ENCODE results near the gene CCDC142.
A peak's percentile ranks its signal among the peaks of the same experiment; 100 is the strongest.

Gene CCDC142
- total RNA-seq, result 10.9 to 19.0 (median 16.2) reads per million in 4 donors

DNA sequence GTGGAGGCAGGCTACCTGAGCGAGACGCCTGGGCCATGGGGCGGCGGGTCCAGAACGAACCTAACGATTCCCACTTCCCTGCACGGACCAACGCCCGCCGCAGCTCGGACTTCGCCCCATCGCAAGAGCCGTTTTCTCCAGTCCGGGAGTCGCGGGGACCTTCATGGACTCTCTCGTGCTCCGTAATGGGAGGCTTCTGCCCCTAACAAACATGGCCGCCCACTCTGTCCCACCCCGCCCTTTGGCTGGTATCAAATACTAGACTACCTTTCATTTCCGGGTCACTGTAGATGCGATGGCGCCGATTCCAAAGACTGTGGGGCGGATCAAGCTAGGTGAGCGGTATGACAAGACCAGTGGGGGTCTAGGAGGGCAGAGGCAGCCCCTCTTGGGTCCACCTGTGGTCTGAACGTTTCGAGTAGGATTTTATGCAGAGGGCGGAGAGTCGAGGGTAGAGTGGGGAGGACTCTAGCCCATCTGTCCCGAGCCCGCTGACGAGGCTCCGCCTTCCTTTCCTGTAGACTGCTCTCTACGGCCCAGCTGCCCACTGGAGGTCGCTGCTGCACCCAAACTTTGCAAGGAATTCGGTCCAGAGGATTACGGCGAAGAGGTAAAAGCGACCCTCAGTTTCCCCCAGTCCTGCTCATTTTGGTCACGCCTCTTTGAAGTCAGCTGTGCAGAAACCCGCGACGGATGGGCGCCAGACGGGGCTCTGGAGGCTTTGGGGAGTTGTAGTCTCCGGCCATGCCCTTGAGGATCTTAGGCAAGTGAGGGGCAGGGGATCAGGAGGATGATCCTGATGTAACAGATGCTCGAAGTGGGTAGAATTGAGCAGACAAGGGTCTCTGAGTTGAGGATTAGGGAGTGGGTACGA is at the start of gene CCDC142, which contains the start of gene TTC31:
Gene CCDC142 (minus strand): TSS at position 198 of the 874 bp plus-strand sequence. CDS start 161 bp downstream, at position 37.
Gene TTC31 (plus strand): TSS at position 281 of the 874 bp plus-strand sequence. CDS start 15 bp downstream, at position 296.
- DNase-seq, result peak; percentile 84 to 95 (median 90)

DNA sequence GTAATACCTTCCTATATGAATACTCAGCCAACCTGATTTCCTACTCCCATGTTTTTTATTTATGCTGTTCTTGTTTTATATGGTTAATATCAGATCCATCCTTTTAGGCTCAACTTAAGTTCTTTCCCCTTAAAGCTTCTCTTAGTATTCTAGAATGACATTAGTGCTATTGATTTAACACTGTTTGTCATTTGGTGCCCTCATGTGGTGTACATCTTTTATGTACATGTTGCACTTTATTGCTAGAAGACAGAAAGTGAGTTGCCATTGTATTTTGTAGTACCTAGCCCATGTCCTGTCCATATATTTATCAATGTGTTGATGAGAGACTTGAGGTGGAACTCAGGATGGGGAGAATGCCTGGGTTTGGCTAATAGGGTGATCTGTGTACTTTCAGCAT is 49.4 kb upstream of the CCDC142 start:
- DNase-seq, result peak in 1 of 5 donors; percentile 67

DNA sequence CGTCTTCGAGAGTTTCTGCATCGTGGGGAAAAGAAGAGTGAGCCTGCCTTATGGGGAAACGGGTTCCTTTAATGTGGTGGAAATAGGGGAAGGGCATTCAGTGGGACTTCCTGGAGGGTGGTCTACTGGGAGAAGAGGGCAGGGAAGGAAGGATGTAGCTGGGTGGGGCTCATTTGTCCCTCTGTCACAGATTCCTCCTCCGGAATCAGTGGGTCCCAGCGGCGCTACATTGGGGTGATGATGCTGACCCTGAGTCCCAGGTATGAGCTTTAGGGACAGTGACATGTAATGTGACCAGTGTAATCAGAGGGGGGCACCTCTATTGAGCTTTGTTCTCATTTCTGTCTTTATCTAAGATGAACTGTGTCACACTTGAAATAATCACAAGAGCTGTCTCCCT is 48.9 kb upstream of the CCDC142 start:
- DNase-seq, result no peak

- peak in 3 of 5 donors; percentile 24 to 69 (median 35) for DNase-seq
Observed at GRCh38 chr2:74530239-74531187, 47.7 kb upstream of the CCDC142 start.

GRCh38 chr2:74529357-74530238 is 46.8 kb upstream of the CCDC142 start, which contains the start of the genes AUP1 and HTRA2:
Gene AUP1 (minus strand): TSS chr2:74529706. CDS start chr2:74529629, 77 bp downstream.
Gene HTRA2 (plus strand): TSS chr2:74529933. CDS start chr2:74530007, 74 bp downstream.
- peak; percentile 72 to 96 (median 78) for DNase-seq

GRCh38 chr2:74528600-74529356 is 46.0 kb upstream of the CCDC142 start:
- no peak for DNase-seq

DNA sequence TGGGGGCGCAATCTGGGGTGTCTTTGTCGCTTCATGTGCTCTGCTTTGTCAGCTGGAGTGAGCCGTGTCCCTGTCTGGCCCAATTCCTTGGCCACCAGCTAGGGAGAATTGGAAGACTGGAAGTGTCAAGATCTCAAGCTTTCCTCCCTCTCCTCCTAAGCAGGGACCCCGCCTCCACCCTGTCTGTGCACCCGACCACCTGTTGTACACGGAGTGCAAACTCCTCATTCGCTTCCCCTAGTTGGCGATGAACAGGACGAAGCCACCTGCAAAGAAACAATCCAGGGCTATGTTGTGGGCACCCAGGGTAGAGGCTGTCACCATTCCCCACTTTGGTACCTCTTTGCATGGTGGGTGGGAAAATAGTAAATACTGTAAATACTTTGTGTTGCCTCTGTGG is 44.9 kb upstream of the CCDC142 start:
- no peak for DNase-seq

DNA sequence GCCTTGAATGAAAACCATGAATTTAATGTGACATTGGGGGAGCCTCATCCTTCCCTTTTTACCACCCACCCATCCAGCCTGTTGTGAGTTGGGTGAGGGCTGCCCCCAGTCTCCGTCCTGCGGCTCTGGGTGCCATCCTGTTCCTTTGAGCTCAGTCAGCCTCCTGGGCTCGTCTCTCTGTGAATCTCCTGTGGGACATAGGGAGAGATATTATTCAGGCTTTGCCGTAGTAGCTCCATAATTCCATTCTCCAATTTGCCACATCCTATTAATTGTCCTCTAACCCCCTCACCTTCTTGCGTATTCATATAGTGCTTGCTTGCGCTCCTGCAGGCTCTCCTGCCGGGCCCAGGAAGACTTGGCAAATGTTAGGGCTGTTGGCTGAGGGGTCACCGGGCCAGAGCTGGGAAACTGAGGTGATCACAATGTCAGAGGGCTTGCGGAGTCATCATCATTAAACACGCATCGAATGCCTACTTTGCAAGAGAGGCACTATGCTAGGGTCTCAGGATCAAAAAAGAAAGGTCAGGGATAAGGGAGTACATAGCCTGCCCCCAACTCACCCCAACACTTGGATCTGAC is 43.9 kb upstream of the CCDC142 start:
- no peak for DNase-seq

GRCh38 chr2:74525717-74526648 is 43.2 kb upstream of the CCDC142 start, which contains the start of gene DQX1:
Gene DQX1 (minus strand): TSS chr2:74526231. CDS start chr2:74525729, 502 bp downstream.
- DNase-seq, result peak in 1 of 5 donors; percentile 38

GRCh38 chr2:74524955-74525716 is 42.3 kb upstream of the CCDC142 start:
- DNase-seq, result no peak

DNA sequence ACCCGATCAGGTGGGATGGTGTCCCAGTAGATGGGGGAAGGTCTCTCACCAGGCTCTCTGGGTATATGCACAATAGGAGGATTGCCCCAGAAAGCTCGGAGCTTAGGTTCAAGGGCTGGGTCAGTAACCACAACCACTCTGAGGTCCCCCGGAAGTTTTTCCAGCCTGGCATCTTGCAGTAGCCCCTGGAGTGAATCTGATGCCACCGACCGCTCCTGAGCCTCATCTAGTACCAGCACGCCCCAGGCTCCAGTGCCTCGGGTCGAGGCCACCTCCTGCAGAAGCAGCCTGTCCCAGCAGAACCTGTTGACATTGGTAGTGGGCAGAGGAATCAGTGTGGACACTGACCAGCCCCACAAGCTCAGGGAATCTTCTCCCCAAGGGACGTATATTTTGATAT is 41.2 kb upstream of the CCDC142 start:
- no peak for DNase-seq

DNA sequence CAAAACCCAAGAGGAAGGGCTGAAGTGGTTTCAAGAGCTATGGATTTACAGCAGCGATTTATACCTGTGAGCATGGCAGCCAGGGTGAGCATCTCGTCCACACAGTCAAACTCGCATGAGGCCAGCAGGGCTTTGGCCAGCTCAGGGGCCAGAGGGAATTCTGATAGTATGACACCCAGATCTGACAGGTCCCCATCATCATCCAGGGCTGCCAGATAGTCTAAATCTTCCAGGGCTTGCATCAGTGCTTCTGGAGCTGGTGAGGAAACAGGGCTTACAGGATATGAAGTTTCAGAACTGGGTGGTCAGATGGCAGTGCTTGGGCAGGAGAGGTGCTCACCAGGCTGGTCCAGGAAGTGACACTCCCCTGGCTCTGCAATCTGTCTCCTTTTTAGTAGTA is 39.7 kb upstream of the CCDC142 start:
- no peak for DNase-seq

DNA sequence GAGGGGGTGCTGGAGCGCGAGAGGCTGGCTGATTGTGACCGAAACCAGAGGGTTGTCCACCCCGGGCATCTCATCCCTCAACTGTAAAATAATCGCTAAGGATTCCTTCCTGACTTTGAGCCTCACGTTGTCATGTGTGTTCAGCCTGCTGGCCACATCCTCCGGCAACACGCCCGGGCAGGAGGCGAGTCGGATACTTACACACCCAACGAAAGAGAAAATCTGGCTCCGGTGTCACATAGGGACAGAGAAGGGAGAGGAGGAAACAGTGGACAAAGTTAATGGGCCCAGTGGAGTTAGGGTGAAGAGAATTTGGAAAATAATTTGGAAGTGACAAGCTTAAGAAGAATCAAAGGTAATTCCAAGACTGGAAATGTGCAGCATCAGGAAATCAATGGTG is 33.9 kb upstream of the CCDC142 start:
- no peak for DNase-seq

DNA sequence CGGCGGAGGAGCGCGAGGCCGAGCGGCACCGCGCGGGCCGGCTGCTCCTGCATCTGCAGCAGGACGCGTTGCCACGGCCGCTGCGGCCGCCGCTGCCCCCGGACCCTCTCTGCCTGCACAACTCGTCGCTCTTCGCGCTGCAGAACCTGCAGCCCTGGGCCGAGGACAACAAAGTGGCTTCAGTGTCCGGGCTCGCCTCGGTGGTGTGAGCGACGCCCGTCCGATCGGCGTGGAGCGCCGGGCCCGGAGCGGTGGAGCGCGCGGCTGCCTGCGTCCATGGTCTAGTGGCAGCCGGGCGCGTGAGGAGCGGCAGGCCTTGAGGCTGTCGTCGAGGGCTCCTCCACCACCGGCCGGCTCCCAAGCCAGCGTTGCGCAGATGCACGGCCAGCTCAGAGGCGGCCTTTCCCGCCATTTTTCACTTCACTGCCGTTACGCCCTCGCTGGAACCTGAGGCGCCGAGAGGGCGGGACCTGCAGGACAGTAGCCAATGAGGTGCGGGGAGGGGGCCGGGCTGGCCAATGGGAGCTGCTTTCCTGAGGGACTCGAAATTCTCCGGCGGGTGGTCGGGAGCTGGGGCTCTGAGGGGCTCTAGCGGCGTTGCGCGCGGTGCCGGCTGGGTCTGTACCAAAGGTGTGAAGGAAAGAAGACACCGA is 33.3 kb upstream of the CCDC142 start:
- DNase-seq, result peak; percentile 47 to 82 (median 60)

DNA sequence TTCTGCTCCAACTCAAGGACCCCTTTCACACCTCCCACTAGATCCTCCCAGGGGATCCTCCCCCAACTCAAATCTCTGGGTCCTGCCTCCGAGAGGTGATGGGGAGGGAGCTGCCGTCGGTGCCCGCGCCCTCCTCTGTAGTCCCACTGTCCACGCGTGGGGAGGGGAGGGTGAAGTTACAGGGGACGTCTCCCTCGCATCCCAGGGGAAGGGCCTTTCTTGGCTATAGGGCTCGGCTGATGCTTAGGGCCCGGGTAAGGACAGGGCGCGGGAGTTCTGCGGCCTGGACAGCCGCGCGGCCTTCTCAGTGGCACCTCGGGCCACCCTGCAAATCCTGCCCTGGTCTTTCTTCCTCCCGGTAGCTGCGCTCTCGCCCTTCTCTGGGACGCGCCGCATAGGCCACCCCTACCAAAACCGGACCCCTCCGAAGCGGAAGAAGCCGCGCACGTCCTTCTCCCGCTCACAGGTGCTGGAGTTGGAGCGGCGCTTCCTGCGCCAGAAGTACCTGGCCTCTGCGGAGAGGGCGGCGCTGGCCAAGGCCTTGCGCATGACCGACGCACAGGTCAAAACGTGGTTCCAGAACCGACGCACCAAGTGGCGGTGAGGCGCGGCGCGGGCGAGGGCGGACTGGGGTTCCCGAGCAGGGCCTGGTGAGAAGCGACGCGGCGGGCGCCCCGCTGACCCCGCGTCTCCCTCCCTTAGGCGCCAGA is 32.6 kb upstream of the CCDC142 start:
- DNase-seq, result peak in 1 of 5 donors; percentile 34

DNA sequence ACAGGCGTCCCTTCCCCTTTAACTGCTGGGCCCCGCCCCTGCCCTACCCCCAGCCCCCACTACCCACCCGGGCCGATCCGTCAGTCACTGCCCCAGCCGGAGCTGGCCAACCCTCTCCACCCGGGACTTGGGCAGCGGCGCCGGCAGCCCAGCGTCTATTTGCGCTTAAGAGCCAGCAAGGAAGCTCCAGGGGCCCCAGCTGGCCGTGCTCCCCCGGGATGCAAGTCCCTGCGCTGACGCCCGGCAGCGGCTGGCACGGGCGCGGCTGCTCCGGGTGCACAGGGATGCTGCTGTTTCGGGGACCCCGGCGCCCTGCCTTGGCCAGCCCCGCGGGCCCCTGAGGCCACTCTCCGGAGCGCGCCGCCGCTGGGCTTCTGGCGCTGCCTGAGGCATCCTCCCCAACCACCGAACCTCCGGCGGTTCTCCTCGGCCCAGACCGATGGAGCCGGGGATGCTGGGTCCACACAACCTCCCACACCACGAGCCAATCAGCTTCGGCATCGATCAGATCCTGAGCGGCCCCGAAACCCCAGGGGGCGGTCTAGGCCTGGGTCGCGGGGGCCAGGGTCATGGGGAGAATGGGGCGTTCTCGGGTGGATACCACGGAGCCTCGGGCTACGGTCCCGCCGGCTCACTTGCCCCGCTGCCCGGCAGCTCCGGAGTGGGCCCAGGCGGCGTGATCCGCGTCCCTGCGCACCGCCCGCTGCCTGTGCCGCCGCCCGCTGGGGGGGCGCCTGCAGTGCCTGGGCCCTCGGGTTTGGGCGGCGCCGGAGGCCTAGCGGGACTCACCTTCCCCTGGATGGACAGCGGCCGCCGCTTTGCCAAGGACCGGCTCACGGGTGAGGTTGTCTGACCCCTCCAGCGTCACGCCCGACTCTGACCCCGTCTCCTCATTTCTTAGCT is 31.8 kb upstream of the CCDC142 start, which contains the start of gene TLX2:
Gene TLX2 (plus strand): TSS at position 83 of the 903 bp plus-strand sequence. CDS start 357 bp downstream, at position 440.
- DNase-seq, result peak in 1 of 5 donors; percentile 17
